ENCODE results near the gene SLC43A3.

SLC43A3 gene

DNA sequence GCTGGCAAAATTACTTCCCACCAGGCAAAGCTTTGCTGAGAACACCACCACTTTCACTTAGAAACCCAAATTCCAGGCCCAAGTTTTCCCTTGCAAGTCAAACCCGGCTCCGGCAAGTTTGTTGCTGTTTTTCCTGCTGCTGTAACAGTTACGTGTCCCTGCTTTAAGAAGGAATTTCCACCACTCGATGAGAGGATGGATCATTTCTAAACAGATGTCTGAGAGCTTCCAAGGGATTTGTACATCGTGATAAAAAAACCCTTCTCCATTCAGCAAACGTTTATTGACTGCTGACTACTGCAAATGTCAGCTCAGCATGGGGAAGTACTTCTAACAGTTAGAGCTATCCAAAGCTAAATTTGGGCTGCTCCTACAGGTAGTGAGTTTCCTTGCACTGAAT is 69.1 kb downstream of the SLC43A3 start:
- no peak for DNase-seq (ENCODE audit: low read depth)

GRCh38 chr11:57357310-57357709 is 69.6 kb downstream of the SLC43A3 start:
- no peak for DNase-seq (ENCODE audit: low read depth)

All from HS-27A (cell line).